ENCODE data around the gene IFIT1B.
"Not testable (repeated sequence)": the region's sequence is repeated elsewhere in the genome, so short reads cannot be mapped to it uniquely, and the experiment has no call there.

DNA sequence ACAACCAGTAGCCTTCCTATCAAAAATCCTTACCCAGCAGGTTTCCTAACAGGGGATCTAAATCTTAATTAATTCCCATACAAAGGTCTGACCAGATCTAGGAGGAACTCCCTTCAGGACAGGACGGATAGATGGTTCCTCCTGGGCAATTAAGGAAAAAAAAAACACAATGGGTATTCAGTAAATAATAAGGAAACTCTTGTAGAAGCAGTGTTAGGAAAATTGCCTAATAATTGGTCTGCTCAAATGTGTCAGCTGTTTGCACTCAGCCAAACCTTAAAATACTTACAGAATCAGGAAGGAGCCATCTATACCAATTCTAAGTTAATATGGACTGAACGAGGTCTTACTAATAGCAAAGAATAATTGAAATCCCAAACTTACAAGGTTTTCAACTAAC, 33.3 kb downstream of the IFIT1B start:
- TF ChIP-seq POLR2A (IDR thresholded peaks at IDR 0.05) = not testable (repeated sequence)
- TF ChIP-seq, protein P1, sequence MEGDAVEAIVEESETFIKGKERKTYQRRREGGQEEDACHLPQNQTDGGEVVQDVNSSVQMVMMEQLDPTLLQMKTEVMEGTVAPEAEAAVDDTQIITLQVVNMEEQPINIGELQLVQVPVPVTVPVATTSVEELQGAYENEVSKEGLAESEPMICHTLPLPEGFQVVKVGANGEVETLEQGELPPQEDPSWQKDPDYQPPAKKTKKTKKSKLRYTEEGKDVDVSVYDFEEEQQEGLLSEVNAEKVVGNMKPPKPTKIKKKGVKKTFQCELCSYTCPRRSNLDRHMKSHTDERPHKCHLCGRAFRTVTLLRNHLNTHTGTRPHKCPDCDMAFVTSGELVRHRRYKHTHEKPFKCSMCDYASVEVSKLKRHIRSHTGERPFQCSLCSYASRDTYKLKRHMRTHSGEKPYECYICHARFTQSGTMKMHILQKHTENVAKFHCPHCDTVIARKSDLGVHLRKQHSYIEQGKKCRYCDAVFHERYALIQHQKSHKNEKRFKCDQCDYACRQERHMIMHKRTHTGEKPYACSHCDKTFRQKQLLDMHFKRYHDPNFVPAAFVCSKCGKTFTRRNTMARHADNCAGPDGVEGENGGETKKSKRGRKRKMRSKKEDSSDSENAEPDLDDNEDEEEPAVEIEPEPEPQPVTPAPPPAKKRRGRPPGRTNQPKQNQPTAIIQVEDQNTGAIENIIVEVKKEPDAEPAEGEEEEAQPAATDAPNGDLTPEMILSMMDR (IDR thresholded peaks at IDR 0.05) = not testable (repeated sequence)

All from heart left ventricle (tissue), 13 donors.